Measurements from ENCODE around the gene PPP3CA. TPM values are rescaled to one million over a fixed set of nuclear protein-coding genes. Genes with fewer than 3 reads are reported as not detected.
A peak's percentile ranks its signal among the peaks of the same experiment; 100 is the strongest.

Gene PPP3CA
- total and polyA plus RNA-seq, 9 donors: 19.4 to 47.9 (median 37.9) TPM

GRCh38 chr4:101104312-101105052, 242.8 kb downstream of the PPP3CA start:
- Histone ChIP-seq H3K27ac (no peak overlapping the region), H3K4me3 (no peak overlapping the region), H3K36me3 (no peaks in the 10 kb centered on the region), H3K9me3 (no peaks in the 10 kb centered on the region), H3K27me3 (no peaks in the 10 kb centered on the region), H3K4me1 (ENCODE audit: insufficient read depth) (peaks cover 2% of the 10 kb centered on the region)
- no peak for DNase-seq
- TF ChIP-seq, protein P1, sequence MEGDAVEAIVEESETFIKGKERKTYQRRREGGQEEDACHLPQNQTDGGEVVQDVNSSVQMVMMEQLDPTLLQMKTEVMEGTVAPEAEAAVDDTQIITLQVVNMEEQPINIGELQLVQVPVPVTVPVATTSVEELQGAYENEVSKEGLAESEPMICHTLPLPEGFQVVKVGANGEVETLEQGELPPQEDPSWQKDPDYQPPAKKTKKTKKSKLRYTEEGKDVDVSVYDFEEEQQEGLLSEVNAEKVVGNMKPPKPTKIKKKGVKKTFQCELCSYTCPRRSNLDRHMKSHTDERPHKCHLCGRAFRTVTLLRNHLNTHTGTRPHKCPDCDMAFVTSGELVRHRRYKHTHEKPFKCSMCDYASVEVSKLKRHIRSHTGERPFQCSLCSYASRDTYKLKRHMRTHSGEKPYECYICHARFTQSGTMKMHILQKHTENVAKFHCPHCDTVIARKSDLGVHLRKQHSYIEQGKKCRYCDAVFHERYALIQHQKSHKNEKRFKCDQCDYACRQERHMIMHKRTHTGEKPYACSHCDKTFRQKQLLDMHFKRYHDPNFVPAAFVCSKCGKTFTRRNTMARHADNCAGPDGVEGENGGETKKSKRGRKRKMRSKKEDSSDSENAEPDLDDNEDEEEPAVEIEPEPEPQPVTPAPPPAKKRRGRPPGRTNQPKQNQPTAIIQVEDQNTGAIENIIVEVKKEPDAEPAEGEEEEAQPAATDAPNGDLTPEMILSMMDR (IDR thresholded peaks at IDR 0.05): no peak
- no peak for TF ChIP-seq POLR2A (IDR thresholded peaks at IDR 0.05)
- no peak for TF ChIP-seq EP300 (IDR thresholded peaks at IDR 0.05)
- intact Hi-C loops (cut with DNase I): no loop called here
- WGBS, 3 donors: 87% methylated on average over 6 of the region's 6 CpGs

DNA sequence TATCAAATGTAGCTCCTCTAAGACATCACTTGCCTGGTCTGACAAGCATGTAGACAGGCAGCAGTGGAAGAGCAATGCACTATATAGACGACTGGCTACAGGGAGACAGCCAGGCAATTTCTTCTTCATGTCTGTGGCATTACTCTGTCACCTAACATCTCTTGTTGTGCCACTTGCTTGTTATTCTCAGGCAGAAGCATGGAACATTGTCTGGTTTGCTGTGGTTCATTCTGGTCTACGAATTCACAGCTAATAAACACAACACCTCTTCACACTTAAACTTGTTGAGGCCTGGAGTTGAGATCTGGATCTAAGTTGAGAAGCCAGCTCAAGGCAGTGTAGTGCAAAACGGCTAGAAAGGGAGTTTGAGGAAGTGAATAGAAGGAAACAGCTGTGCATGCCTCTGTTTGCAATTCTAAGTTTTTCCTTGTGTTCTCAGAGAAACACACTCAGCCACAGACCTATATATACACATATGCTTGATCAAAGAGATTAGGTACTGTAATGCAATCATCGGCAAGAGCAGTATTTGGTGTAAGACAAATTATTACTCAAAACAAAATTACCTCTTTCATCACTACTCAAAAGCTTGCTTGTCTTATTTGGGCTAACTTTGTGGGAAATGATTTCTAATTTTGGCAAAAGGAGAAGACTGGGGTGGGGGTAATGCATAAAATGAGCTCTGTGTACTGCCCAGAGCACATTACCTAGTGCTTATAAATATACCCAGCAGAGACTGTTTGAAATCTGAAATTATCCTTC, 243.8 kb downstream of the PPP3CA start:
- Histone ChIP-seq H3K36me3 (no peaks in the 10 kb centered on the region), H3K9me3 (no peaks in the 10 kb centered on the region), H3K4me3 (no peak overlapping the region), H3K27me3 (no peaks in the 10 kb centered on the region), H3K4me1 (ENCODE audit: insufficient read depth) (peaks cover 2% of the 10 kb centered on the region), H3K27ac (no peak overlapping the region)
- no peak for DNase-seq
- intact Hi-C loops (cut with DNase I): no loop called here
- TF ChIP-seq EP300 (IDR thresholded peaks at IDR 0.05) (no peak), POLR2A (IDR thresholded peaks at IDR 0.05) (no peak)
- TF ChIP-seq, protein P1 (IDR thresholded peaks at IDR 0.05): no peak
- 21 to 47% (median 25%) methylated on average over 4 of the region's 4 CpGs for WGBS, 3 donors

DNA sequence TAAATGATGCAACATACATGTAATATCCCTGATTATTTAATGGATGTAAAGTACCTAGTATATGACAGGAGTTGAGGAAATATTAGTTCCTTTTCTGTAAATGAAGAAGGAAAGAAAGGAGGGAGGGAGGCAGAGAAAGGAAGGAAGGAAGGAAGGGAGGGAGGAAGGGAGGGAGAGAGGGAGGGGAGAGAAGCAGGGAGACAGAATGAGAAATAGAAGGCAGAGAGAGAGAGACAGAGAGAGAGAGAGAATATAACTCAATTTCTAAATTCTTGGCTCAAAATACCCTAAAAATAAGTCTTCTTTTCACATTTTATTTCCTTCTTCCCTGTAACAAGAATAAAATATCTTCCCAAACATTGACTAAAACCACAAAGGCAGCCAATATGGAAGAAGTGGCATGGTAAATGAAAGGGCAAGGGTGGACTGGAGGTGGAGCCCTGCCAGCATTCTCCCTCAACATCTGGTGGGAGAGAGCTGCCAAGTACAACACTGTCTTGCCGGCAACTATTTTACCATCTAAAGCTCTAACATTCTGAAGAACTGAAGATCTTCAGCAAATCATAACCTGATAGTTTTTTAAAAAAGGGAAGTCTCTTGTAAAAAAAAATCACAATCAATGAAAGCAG, 245.1 kb downstream of the PPP3CA start:
- DNase-seq: peak; percentile 58 to 89 (median 80)
- intact Hi-C loops (cut with DNase I): no loop called here
- 2 to 7% (median 2%) methylated on average over 1 of the region's 1 CpG for WGBS, 3 donors
- TF ChIP-seq, protein P1 (IDR thresholded peaks at IDR 0.05): no peak
- TF ChIP-seq EP300 (IDR thresholded peaks at IDR 0.05) (no peak), POLR2A (IDR thresholded peaks at IDR 0.05) (no peak)
- H3K4me3 ChIP-seq: no peak overlapping the region
- no peaks in the 10 kb centered on the region for H3K9me3 ChIP-seq
- H3K27ac ChIP-seq: no peak overlapping the region
- H3K27me3 ChIP-seq: no peaks in the 10 kb centered on the region
- peaks cover 2% of the 10 kb centered on the region for H3K4me1 ChIP-seq (ENCODE audit: insufficient read depth)
- no peaks in the 10 kb centered on the region for H3K36me3 ChIP-seq

DNA sequence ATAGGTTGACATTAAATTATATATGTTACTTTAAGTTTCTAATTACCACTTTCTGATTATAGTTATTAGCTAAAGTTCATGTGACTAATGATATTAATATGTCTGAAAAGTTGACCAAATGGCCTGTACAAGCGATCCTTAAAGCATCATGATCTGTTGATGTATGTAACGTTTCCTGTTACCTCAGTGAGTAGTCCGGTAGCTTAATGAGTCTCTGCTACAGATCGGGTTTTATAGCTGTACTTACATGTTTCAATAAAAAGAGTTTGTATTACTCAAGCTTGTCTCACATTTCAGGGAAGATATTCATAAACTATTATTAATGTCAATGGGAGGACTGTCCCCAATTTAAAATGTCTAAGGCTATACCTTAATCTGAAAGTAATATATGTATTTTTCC, 246.3 kb downstream of the PPP3CA start:
- Histone ChIP-seq H3K9me3 (no peaks in the 10 kb centered on the region), H3K27me3 (no peaks in the 10 kb centered on the region), H3K4me1 (ENCODE audit: insufficient read depth) (no peaks in the 10 kb centered on the region), H3K4me3 (no peak overlapping the region), H3K27ac (no peak overlapping the region), H3K36me3 (no peaks in the 10 kb centered on the region)
- TF ChIP-seq POLR2A (IDR thresholded peaks at IDR 0.05): no peak
- DNase-seq: no peak
- intact Hi-C loops (cut with DNase I): no loop called here
- 95 to 97% (median 95%) methylated on average over 4 of the region's 4 CpGs for WGBS, 3 donors
